ENCODE data around the gene TSPAN18.

DNA sequence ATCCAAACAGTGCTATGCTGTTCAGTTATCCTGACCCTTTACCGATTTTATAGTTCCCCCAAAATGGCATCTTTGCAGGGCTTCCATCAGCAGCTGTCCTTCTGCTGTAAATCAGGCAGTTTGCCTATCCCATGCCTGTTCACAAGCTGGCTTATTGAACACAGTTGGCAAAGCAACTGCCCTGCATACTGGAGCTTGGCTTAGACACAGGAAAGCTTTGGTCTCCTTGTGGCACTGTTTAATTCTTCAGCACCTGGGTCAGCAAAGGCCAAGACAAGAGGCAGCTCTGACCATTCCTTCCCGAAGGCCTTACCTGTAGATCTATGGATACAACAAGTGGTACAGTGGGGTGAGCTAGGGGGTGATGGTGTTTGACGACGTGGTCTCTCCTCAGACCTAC, 32.2 kb downstream of the TSPAN18 start:
- TF ChIP-seq POLR2A (IDR thresholded peaks at IDR 0.05; ENCODE audit: low read depth) (no peak), CTCF (IDR thresholded peaks at IDR 0.05) (no peak), POLR2AphosphoS5 (IDR thresholded peaks at IDR 0.05) (no peak)
